Posterior cingulate gyrus (tissue), 11 donors: ENCODE results near the gene L3MBTL1.

Experiments
- DNase-seq, 10 donors: peaks; one replicate each; pipeline versions ENCODE4 v3.0.0 to v3.0.0-alpha.2; 2020 to 2021; ENCODE audit warnings: mixed read lengths in 3 of 10
- intact Hi-C: fragments of 100-400 bp; cut with DNase I; formaldehyde crosslinking; loops from one replicate; pipeline ENCODE4 v1.15.1; 2023

Gene L3MBTL1

DNA sequence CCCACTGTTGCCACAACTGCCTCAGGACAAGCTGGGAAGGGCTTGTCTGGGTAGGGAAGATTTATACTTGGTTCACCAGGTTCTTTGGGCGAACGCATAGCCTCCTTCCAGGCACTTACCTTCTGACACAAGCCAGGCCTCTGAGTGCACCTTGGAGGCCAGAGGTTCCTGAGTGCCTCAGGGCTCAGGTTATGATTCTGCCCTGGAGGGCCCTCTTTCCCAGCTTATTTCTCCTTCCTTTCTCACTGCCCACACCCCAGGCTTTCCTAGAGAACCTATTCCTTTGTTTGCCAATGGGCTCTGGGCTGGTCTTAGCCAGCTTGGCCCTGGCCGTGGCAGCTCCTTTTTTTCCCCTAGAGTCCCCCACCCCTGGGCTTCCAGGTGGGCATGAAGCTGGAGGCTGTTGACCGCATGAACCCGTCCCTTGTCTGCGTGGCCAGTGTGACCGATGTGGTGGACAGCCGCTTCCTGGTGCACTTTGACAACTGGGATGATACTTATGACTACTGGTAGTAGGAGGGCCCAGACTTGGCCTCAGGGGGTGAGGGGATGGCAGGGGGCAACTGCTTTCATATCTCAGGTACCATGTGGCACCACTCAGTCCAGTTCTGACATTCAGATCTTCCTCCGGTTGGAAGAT is 25.0 kb downstream of the L3MBTL1 start:
- DNase-seq: peak in 1 of 10 donors; percentile 60
- intact Hi-C loops: loop anchor here (10.0 kb wide), 1 partner anchor 552 kb away; no protein-coding TSS in a partner anchor

DNA sequence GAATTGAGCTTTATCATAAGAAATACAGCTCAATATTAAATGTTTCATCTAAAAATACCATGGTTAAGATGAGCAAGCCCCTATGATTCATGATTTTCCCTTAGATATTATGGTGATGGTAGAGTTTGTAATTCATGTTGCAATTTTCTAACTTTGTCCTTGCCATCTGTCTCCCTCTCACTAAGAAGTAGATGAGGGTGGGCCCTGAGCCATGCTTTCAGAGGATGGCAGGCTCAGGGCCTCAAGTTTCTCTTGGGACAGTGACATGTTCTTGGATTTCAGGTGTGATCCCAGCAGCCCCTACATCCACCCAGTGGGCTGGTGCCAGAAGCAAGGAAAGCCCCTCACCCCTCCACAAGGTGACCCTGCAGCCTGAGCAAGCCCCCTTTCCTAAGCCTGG is 25.6 kb downstream of the L3MBTL1 start:
- peak in 2 of 10 donors; percentile 31 to 52 for DNase-seq
- intact Hi-C loops: loop anchor here (10.0 kb wide), 1 partner anchor 552 kb away; no protein-coding TSS in a partner anchor

DNA sequence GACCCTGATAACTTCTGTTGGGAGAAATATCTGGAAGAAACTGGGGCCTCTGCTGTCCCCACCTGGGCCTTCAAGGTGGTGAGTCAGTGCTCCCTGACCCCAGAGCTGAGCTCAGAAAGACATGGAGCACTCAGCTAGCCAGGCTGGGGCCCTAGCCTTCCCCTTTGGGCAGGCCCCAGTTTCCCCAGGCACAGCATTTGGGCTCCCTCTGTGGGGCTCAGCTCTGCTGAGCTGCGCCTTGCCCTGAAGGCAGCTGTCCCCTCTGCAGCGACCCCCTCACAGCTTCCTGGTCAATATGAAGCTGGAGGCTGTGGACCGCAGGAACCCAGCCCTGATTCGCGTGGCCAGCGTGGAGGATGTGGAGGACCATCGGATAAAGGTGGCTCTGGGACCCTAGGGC is 26.5 kb downstream of the L3MBTL1 start:
- intact Hi-C loops: loop anchor here (10.0 kb wide), 1 partner anchor 551 kb away; no protein-coding TSS in a partner anchor
- DNase-seq: peak in 1 of 10 donors; percentile 64

DNA sequence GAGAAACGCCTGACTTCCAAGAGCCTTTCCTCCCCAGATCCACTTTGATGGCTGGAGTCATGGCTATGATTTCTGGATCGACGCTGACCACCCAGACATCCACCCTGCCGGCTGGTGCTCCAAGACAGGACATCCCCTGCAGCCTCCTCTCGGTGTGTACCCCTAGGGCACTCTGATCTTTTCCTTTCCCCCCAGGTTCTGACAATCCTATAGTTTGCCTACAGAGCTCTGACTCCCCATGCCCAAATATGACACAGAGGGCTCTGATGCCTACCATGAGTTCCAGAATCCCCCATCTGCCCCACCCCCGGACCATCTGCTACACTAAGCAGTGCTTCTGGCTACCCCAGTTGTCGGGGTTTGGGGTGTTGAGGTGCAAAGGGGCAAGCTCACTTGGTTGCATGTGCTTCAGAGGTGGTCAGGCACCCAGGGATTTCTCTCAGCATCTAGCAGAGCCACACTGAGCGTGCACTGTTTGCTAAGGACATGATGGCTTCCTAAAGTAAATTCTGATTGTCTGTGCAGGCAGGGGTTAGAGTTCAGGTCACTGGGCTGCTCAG is 27.4 kb downstream of the L3MBTL1 start:
- DNase-seq: peak in 1 of 10 donors; percentile 24
- intact Hi-C loops: loop anchor here (5.0 to 10.0 kb wide), 2 partner anchors 157 to 550 kb away; no protein-coding TSS in a partner anchor

DNA sequence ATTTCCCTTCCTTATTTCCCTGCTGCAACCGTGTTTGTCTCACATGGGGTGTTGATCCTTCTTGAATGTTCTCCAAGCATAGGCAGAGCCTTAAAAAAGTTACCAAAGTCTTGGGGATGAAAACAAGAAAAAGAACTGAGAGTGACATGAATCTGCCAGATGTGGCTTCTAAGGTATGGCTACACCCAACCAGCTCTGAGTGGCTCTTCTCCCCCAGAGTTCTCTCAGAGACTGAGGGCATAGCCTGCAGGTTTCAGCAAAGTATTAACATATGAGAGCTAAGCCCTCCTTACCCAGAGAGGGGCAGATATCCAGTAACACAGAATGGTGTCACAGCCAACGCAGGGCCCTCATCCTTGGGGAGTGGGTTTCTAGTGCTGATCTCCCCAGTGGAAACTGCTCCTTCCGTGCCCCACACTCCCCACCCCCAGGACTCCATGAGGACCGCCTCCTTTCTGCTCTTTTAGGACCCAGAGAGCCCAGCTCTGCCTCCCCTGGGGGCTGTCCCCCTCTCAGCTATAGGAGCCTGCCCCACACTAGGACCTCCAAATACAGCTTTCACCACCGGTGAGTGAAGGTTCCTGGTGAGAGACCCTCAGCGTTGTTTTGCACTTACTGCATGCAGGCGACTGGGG is 28.0 kb downstream of the L3MBTL1 start:
- intact Hi-C loops: loop anchor here (5.0 to 10.0 kb wide), 2 partner anchors 157 to 549 kb away; no protein-coding TSS in a partner anchor

DNA sequence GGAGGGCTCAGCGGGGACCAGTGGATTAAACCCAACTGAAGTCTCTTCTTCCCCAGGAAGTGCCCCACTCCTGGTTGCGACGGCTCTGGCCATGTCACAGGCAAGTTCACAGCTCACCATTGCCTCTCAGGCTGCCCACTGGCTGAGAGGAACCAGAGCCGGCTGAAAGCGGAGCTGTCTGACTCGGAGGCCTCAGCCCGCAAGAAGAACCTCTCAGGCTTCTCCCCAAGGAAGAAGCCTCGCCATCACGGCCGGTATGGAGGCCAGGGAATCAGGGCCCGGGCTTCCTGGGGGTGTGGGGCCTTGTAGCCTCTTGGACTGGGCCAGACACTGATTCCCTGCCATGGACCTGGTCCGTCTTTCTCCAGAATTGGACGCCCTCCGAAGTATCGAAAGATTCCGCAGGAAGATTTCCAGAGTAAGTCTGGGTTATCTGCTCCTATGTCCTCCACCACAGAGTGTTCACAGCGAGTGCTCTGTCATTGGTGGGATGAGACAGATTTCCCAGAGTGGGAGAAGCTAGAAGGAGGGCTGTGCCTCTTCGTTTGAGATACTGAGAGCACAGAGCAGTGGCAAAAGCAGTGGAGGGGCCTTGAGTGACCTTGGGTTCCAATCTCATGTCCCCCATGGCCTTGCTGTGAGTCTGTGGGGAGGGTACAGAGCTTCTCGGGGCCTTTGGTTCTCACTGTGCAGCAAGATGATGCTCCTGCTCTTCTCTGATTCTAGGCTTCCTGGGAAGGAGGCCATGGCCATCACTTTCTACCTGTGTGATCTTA is 28.7 kb downstream of the L3MBTL1 start:
- DNase-seq: peak in 1 of 10 donors; percentile 51
- intact Hi-C loops: loop anchor here (5.0 to 10.0 kb wide), 2 partner anchors 156 to 549 kb away; no protein-coding TSS in a partner anchor

More for the DNA sequence above, 28.0 kb downstream of the L3MBTL1 start:
- DNase-seq: peak in 1 of 10 donors; percentile 17

DNA sequence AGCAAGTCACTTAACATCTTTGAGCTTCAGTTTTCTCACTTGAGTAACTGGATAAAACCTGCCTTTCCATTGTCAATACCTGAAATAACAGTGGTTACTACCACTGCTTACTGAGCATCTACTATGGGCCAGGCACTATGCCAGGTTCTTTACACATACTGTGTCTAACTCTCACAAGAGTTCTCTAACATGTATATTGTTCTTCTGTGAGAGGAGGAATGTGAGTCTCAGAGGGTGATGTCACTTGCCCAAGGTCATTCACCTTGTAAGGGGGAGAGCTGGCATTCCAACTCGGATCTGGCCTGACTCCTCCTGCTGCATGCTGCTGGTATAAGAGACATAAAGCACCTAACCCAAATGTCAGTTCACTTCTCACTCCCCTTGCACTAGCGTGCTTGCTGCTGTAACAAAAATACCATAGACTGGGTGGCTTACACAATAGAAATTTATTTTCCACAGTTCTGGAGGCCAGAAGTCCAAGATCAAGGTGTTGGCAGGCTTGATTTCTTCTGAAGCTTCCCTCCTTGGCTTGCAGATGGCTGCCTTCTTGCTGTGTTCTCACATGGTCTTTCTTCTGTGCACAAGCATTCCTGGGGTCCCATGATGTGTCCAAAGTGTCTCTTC is 29.4 kb downstream of the L3MBTL1 start:
- peak in 1 of 10 donors; percentile 12 for DNase-seq
- intact Hi-C loops: loop anchor here (5.0 to 10.0 kb wide), 2 partner anchors 155 to 548 kb away; no protein-coding TSS in a partner anchor

DNA sequence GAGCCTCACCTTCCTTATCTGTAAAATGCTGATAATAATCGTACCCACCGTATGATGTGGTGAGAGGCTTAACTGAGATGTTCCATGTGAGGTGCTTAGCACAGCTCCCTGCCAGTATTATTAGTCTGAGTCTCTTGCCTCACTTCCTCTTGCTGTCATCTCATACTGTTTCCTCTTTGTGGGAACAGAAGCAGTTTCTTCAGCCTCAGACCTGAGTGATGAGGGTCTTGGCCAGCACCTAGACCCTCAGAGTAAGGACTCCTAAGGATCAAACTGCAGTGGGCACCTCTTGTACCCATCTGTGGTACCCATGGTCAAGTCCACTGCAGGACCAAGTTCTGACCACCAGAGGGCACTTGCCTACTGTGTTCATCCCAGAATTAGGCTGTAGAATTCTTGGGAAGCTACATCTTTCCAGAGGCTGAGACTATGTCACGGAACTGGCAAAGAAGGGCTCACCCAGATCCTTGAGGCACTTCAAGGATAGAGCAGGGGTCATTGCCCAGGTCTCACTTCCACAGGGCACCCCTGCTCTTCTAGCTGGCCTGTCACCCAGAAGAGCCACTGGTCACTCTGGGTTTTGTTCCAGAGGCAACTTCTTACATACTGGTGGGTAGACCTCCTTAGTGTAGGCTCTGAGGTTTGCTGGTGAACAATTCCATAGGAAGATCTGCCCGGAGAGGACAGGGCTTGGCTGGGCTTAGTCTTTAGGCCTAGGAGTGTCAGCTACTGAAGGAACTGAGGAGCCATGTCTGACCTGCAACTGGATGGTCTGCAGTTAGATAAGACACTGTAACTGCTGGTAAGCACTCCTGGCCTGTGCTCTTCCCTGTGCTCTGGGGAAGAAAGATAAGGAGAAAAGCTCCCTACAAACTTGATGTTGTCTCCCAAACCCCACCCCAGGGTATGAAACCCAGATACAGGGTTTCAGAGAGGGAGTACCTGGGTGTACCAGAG is 30.7 kb downstream of the L3MBTL1 start:
- intact Hi-C loops: loop anchor here (2.0 to 10.0 kb wide), 3 partner anchors 53 to 547 kb away; partner anchors contain the start of gene IFT52
- peak; percentile 63 to 94 (median 84) for DNase-seq

DNA sequence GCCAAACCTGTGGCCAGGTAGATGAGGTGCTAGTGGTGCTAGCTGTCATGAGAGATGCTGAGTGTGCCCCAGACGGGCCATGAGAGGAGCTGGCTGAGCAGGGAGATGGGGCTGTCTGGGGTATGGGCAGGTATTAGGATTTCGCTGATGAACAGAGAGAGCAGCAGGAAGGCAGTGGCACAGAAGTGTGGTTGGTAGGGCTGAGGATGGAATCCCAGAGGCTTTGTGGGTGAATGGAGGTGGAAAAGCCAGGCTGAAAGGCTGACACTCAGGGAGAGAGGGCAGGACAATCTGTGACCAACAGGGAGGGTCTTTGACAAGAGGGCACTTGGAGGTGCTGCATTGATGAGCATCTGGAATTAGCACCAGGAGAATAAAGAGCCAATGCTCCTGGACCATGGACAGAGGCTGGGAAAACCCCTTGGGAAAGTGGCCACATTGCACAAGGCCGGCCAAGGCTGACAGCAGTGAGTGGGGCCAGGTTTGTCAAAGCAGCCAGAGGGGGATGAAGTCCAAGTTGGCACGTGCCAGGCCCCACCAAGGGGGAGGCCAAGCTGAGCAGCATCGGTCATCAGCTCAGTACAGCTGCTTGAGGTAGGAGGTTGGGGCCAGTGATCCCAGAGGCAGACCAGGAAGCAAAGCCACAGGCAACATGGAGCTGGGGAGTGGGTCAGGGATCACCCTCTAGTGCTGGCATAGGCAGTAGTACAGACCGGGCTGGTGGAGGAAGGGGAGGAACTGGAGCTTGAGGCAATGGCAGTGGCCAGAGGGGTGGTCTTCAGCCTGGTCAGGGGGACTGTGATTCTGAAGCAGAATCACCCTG is 31.6 kb downstream of the L3MBTL1 start:
- intact Hi-C loops: loop anchor here (2.0 to 10.0 kb wide), 3 partner anchors 52 to 546 kb away; partner anchors contain the start of gene IFT52
- DNase-seq: peak in 1 of 10 donors; percentile 75

DNA sequence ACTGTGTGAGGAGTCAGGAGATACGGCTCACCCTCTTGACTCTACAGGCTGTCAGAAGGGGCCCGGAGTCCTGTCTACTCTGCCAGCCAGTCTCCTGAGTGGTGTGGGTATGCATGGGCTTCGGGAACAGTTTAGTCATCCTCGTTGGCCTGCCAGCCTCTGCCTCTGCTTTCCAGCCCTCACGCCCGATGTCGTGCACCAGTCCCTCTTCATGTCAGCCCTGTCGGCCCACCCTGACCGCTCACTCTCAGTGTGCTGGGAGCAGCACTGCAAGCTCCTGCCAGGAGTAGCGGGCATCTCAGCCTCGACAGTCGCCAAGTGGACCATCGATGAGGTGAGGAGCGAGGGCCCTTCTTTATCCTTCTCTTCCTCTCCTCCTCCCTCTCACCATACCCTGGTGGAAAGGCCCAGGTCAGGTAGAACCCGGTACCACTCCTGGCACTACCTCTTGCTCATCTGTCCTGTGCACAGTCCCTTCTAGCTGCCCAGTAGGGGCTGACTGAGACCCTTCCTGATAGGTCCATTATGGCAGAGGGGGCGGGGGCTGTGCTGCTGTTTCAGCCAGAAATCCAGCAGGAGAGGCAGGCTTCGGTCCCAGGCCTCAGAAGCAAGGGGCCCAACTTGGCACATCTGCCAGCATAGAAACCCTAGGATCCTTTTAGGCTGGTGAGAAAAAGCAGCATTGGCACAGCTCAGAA is 32.6 kb downstream of the L3MBTL1 start:
- intact Hi-C loops: loop anchor here (2.0 to 10.0 kb wide), 3 partner anchors 51 to 545 kb away; partner anchors contain the start of gene IFT52

DNA sequence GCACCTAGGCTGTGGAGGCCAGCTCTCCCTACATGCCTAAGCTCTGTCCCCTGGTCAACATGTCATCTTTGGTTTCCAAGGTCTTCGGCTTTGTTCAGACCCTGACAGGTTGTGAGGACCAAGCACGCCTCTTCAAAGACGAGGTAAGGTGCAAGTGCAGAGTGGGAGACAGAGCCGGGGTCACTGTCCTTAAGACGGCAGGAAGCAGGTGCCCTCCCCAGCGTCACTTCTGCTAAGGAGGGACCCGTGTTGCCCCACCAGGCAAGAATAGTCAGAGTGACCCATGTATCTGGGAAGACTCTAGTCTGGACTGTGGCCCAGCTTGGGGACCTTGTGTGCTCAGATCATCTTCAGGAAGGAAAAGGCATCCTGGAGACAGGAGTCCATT is 33.2 kb downstream of the L3MBTL1 start:
- DNase-seq: peak in 1 of 10 donors; percentile 72
- intact Hi-C loops: no loop called here

More for the DNA sequence above, 32.6 kb downstream of the L3MBTL1 start:
- peak in 1 of 10 donors; percentile 52 for DNase-seq

DNA sequence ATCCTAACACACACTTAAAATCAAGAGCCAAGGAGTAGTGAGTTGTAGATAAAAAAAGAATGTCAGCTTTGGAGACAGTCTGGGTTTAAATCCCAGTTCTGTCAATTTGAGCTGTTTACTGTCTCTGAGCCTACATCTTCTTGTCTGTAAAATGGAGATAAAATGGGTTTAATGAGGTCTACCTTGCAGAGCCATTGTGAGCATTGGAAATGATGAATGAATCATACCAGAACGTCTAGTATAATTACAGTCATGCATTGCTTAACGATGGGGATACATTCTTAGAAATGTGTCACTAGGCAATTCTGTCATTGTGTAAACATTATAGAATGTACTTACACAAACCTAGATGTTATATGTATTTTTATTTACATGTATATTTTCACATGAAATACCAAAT is 33.7 kb downstream of the L3MBTL1 start:
- intact Hi-C loops: no loop called here

DNA sequence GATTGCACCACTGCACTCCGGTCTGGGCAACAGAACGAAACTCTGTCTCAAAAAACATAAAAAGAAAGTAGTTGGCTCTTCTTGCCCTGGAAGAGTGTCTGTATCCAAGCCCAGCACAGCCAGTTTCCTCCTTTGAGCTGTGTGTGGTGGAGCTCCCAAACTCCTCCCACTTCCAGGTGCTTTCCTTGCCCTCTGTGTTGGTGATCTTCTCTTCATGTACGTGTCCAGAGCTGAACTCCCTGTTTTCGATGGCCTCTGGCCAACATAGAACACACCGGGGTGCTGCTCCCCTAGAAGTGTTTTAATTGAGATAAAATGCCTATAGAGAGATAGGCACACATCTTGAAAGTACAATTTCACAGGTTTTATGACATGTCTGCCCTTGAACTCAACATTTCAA is 34.7 kb downstream of the L3MBTL1 start:
- DNase-seq: no peak

More for the DNA sequence above, 33.7 kb downstream of the L3MBTL1 start:
- DNase-seq: no peak

DNA sequence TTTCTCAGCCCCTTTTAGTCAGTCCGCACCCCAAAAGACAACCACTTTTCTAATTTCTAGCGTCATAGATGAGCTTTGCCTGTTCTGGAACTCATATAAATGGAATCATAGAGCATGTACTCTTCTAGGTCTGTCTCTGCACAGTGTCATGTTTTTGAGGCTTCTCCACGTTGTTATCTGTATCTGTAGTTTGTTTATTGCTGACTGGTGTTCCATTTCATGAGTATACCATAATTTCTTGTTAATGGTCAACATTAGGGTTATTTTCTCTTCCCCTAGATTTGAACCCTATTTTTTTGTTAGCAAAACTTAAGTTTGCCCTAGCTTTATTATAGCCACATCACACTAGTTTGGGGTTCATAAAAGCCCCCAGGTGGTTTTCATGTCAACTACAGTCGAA is 35.2 kb downstream of the L3MBTL1 start:
- intact Hi-C loops: no loop called here
- no peak for DNase-seq

More for the DNA sequence above, 34.7 kb downstream of the L3MBTL1 start:
- intact Hi-C loops: no loop called here

DNA sequence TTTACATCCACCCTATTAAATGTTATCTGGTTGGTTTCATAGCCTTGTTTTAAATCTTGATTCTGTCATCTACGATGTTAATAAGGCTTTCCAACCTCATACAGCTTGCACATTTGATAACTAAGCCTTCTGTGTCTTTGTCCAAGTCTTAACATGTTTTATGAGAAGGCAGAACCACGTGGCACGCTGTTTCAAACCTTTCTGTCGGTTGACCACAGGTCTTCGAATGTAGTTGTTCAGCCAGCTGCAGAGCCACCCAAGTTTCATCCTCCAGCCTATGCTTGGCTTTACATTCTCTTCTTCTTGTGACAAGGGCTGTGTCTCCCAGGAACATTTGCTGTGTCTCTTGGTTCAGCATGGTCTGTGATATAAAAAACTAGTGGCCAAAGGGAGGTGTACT is 35.6 kb downstream of the L3MBTL1 start:
- intact Hi-C loops: no loop called here
- DNase-seq: no peak

DNA sequence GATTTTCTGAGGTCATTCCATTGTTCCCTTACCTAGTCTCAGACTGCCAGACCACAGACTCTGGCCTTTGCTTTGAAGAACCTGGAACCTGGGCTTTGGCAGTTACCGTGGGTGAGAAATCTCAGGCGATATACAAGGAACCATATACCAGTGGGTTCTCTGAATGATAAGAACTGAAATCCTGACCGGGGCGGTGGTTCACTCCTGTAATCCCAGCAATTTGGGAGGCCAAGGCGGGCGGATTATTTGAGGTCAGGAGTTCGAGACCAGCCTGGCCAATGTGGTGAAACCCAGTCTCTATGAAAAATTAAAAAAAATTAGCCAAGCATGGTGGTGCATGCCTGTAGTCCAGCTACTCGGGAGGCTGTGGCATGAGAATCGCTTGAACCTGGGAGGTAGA is 37.0 kb downstream of the L3MBTL1 start:
- intact Hi-C loops: no loop called here
- peak in 1 of 10 donors; percentile 34 for DNase-seq
